GM19328 (cell line): ENCODE results near the gene OSGEP.

Experiments used
- ATAC-seq: cut with Tn5 transposase; IDR thresholded peaks from one replicate; pipeline ENCODE4 v1.9.1; 2021; ENCODE audit warnings: mild to moderate bottlenecking, moderate library complexity; ENCODE audit not compliant: unreplicated experiment

Gene OSGEP

DNA sequence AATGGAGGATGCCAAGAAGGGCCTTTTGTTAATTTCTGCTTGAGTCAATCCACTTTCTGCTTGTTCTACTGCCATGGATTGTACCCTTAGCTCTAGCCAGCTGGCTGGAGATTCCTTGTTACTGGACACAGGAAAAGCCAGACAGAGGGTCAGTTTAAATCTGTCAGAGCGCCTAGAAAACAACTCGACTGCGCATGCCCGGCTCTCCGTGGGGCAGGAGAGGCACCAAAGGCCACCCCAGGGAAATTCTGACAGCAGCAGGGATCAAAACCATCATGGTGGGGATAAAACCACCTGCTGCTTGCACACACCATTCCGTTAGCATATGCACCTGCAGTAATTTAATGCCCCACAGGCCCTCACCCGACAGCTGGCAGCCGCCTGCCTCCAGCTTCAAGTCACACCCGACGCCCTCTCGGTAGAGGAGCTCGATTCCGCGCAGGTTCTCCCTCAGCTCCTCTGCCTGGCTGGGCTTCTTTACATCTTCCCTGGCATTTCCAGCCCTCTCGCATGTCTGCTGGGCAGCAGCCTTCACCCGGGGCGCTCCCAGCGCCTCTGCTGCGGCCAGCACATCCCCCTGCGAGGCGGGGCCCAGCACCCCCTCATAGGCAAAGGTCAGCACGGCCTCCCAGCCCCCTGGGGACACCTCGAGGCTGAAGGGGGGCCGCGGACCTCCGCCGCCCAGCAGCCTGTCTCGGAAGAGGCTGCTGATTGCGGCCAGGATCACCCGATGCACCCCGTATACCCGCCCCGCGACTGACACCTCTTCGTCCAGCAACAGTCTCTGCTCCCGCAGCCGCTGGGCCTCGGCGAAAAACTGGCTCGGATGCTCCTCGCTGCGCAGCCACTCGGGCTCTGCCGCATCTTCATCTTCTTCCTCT is 19.7 kb downstream of the OSGEP start:
- no peak for ATAC-seq

DNA sequence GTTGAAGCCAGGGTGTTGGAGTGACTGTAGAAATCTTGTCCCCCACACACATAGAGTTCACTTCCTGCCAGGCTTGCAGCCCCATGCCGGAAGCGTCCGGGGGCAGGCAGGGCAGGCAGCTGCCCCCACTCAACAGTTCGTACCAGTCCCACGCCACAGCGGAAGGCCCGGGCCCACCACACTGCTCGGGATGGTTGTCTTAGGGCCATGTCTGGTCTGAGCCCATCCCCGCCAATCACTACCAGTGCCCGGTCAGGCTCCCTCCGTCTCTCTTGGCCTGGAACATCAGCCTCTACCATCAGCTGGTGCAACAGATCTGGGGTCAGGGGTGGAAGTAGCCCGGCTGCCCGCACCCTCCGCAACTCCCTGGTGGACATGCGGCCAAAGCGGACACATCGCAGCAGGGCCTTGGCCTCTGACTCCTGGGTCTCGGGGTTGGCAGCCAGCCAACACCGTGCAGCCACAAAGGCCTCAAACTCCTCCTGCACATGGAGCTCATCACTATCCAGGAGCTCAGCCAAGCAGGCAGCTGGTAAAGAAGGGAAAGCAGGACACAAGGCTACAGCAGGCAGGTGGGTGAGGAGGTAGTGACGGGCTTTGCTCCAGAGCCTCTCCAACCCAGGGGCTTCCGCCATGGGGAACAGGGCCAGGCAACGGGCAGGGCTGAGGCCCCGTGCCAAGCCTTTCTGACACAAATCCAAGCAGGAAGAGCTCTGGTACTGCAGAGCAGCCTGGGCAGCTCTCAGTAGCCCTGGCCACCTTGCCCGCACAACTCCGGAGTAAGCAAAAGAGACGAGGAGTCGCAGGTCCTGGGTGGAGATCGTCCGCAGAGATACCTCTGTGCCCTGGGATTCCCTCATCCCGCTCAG is 24.6 kb downstream of the OSGEP start:
- no peak for ATAC-seq

DNA sequence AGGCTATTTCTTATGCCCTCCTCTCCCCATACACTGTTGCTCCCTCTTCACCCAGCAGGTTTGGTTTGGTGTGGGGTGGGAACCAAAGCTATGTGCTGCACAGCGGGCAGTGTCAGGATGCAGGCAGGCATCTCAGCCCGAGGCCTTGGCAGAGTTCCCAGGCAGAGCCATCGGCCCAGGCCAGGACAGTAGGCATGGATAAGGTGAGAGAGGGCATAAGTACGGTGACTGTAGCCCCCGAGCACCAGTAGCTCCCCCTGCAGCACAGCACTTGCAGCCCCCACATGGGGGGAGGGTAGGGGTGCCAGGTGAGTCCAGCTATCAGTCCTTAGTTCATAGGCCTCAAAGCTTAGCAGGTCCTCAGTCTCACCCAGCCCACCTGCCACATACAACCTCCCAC is 25.8 kb downstream of the OSGEP start:
- ATAC-seq = no peak

DNA sequence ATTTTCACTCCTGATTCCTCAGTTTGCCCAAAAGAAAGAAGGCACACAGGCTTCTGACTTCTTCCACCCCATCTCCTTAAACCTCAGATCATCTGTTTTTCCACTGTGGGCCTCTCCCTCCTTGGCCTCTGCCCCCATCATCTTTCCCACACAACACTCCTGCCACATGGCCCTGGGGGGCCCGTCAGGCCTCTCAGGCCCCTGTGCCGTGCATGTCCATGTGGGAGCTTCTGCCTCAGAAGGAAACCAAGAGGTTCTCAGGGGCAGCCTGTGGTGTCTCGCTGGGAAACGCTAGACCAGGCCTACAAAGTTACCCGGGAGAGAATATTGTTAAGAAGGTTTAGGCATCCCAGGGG is 26.6 kb downstream of the OSGEP start:
- ATAC-seq = peak; percentile 20

DNA sequence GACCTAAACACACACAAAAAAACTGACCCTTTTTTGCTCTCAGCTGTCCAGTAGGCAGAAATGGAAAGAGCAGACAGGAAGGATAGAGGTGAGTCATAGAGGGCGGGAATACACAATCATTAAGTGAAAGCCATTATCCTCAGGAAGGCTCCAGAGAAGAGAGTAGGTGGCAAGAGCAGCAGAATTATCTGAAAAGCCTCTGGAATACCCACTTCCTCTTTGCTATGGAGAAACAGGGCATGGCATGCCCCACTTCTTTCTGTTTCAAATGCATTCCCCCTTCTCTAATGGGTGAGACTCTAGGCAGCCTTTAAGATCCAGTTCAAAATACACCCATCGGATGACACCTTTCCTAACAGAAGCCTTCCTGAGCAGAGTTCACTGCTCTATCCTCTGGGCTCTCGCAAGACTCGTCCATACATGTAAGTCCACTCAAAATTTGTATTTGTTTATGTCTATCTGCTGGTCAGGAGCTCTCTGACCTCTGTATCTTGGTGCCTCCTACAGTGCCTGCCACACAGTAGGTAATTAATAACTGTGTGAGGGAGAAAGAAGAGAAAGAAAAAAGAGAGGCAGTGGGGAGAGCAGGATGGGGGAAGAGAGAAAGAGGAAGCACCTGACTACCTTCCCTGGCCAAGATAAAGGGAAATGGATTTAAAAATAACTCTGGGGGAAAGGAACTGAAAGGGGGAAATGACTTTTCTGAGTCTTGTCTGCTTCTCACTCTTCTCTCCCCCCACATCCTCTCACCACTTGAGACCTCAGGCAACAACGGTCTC is 27.2 kb downstream of the OSGEP start:
- ATAC-seq = peak; percentile 60

DNA sequence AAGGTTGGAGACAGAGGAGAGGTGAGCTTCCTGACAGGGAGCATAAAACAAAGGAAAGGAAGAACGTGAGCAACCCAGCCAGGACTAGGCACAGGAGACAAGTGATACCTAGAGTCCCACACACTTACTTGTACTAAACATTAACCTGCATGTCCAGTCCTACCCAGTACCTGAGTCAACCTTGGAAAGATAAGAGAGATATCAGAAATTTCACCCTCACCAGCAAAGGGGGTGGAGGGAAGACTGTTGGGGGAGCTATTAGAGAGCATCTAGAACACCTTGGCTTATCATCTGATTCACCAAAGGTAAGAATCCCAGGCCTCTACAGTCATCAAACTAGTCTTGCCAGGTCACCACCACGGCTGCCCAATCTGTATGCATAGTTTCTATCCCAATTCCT is 29.8 kb downstream of the OSGEP start:
- no peak for ATAC-seq

DNA sequence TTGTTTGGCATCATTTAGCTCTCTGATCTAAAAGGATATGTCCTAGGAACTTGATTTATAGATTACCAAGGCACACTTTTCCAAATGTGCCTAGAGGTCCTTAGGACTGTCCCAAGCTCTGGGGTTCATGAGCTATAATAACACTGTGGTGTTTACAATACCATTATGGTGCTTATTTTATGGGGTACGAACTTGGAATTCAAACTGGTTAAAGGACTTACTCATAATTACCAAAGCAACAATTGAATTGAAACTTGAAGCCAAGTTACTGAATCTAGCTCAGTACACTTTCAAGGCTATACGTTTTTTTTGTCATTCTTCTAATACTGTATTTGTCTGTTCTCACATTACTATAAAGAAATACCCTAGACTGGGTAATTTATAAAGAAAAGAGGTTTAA is 31.7 kb downstream of the OSGEP start:
- ATAC-seq = no peak

DNA sequence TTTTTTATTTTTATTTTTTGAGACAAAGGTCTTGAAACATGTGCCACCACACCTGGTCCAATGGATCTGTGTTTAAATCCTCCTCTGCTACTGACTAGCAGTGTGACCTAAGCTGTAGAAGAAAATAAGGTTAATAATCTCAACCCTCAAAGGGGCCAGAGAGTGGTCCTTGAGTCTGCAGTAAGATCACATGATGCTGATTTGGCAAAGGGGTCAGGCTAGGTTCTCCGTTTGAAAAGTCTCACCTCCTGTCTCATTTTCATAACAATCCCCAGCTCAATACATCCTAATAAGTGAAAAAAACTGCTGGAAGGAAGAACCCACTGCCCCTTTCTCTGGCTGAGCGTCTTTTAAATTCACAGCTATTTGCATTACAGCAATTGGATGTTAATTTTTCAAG is 33.3 kb downstream of the OSGEP start:
- no peak for ATAC-seq

DNA sequence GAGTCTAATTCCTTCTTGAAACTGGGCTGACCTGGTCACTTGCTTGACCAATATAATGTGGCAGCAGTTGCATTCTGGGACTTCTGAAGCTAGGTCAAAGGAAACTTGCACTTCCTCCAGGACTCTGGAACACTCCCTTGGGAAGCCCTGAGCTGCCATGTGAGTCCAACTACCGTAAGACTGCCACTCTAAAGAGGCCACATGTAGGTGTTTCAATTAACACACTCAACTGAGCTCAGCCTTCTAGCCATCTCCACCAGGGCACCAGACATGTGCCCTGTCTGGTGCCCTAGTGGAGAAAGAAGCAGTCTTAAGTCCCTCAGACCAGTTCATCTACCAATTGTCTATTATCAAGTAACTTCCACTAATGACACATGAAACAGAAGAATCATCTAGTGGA is 35.2 kb downstream of the OSGEP start:
- ATAC-seq = no peak

DNA sequence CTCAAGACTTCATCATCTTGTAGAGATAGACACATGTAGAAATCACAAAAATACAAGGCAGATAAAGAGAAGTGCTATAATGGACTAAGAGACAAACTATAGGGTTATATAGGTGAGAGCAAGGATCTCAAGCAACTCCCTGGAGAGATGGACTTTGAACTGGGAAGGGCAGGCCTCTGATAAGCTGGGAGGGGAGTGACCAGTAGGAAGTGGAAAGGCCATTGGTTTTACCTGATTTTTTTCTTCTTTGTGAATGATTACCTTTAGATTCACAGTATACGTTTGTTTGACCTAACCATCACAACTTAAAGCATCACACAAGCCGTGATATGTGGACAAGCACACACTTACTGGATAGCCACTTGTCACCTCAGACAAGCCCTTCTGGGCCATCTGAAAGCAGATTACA is 36.1 kb downstream of the OSGEP start:
- ATAC-seq = no peak

DNA sequence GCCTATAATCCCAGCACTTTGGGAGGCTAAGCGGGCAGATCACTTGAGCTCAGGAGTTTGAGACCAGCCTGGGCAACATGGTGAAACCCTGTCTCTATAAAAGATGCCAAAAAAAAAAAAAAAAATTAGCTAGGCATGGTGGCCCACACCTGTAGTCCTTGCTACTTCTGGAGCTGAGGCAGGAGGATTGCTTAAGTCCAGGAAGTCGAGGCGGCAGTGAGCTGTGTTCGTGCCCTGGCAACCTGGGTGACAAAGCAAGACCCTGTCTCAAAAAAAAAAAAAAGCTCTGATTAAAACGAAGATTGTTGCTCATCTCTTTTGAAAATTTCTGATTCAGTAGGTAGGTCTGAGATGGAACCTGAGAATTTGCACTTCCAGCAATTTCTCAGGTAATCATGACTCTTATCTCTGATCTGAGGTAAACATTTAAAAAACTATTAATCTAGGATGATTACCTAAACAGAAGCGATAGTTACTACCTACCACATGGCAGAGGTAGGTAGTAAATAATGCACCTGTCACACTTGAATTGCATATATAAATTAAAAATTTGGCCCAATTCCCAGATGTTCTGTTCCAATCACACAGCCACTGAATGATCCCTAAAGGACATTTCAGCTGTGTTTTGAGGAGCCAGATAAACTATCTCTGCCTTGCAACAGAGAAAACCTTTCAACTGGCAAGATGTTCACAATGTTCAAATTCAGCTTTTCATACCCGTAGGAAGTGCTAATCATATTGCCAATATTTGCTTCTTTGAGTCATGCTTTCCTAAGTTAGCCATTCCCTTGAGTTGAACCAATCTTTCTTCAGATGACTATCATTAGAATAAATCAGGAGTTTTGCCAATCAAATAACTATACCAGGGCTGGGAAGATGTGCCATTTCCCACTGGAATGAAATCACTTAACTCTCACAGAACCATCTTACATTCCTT is 37.1 kb downstream of the OSGEP start:
- no peak for ATAC-seq

DNA sequence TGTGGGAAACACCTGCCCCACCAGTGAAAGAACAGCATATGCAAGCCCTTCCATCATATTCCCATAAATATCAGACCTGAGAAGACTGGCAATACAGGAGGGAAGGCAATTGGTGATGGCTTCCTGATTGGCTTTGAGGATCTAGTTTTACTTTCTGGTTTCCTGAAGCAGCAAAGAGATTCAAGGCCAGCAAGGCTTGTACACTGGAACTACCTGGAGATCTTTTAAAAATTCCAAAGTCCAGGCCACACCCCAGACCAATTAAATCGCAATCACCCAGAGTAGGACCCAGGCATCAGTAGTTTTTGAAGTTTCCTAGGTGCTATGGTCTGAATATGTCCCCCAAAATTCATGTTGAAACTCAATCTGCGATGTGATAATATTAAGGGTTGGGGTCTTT is 38.4 kb downstream of the OSGEP start:
- ATAC-seq = no peak

DNA sequence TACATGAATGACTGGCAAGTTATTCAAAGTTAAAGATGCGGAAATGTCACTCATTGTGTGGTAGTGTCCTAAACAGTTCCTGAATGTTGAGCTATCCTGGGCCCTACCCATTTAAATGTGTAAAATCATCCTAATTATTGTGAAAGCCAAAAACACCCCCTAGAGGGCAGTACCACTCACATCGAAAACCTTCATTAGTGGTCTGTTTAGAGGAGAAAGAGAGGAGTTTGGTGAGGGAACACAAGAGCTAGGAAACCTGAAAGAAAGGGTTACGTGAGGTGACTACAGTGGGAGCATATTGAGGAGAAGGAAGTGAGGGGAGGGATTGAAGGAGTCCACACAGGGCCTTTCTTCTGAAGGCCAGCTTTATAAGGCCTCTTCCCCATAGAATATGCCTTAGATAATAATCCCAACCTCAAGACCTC is 38.8 kb downstream of the OSGEP start:
- ATAC-seq = peak; percentile 40

DNA sequence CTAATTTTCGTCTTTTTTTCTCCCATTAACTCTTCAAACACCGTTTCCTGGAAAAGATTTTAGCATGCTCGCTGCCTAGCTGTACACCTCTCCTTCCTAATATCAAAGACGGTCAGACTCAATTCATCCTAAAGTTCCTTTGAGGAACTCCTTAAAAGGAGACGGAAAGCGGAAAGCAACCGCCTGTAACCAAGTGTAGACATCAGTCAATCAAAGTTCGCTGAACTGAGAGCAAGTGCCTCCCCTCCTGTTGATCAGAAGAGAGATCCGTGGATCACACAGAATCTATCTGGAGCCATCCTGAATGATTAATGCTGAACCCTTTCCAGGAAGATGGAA is 40.9 kb downstream of the OSGEP start:
- ATAC-seq = peak; percentile 41

DNA sequence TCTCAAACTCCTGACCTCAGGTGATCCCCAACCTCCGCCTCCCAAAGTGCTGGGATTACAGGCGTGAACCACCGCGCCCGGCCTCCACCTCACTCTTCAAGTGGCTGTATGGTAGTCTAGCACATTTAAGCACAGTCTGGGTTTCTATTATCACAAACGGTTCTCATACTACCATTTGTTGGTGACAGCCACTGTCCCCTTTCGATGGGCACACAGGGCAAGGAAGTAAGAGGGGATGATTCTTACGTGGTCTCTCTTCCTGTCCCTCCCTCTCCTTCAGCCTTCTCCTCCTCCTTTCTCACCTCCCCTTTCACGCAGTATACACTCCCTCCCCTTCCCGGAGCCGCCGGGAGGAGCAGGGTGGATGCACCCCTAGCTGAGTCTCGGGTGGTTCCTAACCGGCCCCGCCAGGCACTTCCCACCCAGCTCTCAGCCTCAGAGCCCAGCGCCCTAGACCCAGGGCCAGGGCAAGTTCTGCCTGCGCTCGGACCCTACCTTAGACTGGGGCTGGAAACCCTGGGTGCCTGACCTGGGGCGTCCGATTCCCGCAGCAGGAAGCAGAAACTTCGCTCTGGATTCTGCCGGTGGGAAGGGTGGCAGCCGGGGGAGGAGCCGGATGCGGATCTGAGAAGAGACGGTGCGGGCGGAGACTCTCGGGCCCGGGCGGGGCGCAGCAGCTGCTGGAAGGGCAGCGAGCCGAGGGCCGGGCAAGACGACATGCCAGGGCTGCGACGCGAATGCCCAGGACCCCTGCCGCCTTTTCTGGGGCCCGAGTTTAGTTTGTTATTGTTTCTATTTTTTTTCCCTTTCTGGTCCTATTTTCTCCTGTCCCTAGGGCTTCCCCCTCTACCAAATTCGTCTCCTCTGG is 41.5 kb downstream of the OSGEP start, which contains the start of gene TEP1:
Gene TEP1 (minus strand): TSS at position 626 of the 868 bp plus-strand sequence. CDS start 5,062 bp downstream, outside the sequence.
- ATAC-seq = peak; percentile 69

DNA sequence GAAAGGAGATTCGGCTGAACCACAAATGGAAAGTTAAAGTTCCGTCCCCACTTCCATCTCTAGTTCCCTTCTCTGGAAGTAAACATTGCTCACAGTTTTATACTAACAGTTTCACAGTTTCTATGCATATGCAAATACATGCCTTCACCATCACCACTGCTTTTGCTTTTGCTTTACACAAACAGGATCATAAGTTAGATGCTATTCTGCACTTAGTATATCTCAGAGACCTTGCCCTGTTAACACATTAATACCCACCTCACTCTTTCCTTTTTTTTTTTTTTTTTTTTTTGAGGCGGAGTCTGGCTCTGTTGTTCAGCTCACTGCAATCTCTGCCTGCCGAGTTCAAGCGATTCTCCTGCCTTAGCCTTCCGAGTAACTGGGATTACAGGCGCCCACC is 42.2 kb downstream of the OSGEP start:
- peak; percentile 50 for ATAC-seq

DNA sequence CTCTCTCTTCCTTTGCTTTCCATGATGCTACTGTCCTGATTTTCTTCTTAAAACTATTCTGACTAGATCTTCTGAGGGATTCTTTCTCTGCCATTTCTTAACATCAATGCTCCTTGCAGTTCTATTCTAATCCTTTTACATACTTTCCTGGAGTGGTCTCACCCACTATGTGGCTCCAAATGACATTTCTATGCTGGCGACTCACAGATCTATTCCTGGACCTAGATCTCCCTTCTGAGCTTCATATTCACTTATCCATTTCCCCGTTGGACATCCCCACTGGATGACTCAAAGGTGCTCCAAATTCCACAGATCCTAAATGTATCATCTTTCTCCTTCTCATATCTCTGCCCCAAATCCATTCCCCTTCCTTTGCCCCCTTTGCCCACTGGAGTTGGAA is 45.4 kb downstream of the OSGEP start:
- no peak for ATAC-seq

DNA sequence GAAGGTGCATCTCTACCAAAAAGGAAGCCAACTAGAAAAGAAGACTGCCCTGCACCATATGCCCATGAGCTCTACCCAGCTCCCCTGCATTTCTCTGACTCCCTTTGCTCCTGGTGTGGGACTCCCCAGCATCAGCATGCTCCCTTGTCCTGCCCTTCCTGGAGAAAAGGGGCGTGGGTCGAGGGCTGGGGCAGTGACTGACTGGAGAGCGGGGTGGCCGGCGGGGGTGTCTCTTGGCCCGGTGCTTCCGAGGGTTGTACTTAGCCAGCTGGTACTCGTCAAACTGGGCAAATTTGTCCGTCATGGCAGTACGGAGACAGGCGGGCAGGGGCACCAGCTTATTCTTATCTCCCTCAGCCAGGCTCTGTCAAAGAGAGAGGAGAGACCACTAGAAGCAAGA is 51.1 kb downstream of the OSGEP start:
- ATAC-seq = no peak

DNA sequence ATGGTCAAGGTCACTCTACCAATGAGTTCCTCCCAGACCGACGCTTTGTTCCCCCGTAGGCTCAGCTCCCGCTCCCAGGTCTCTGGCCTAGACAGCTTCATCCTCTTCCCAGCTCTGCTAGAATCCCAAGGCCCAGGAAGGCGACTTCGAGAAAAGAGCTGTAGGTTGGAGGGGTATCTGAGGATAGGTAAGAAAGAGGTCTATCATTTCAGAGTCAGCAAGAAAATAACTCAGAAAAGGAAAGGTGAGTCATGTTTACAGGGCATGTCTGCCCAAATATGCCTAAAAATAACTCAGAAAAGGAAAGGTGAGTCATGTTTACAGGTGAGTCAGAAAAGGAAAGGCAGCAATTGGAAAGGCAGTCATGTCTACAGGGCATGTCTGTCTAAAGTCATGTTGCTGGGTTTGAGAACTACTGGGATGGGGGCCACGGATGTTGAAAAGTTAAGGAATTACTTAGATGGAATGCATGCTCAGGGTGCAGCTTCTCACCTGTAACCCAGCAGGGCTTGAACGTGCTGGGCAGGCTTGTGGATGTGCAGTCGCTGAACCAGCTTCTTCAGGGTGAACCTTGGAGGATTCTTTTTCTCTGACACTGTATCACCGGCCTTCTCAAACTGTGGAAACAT is 53.5 kb downstream of the OSGEP start:
- no peak for ATAC-seq
